Frontal cortex (tissue), 4 donors: ENCODE data around the gene CSNK2B. TPM values are rescaled to one million over a fixed set of nuclear protein-coding genes. Genes with fewer than 3 reads are reported as not detected.

Experiments
- DNase-seq, 2 donors: peaks; one replicate each; pipeline ENCODE4 v3.0.0; 2012; ENCODE audit warnings: low spot score in 2 of 2
- FAIRE-seq: peaks from 2 replicates; lab custom pipeline; 2012; peaks lifted over from hg19 to GRCh38; lab: Jason Lieb, UNC
- total RNA-seq: library from RNA; depleted of rRNA; stranded (reverse); fragments of >200 nt; gene quantifications from one replicate; pipeline ENCODE4 v1.2.3, GENCODE V29; 2014
- donor health status: control.
- donor health status: control.
- donor health status: control.

CSNK2B gene
- total RNA-seq, 1 donor from 2014 or later = 66.0 TPM

- FAIRE-seq = no peak
- DNase-seq = no peak
Measured at GRCh38 chr6:31686483-31686882, 20.6 kb downstream of the CSNK2B start.

- DNase-seq (no peak), FAIRE-seq (no peak)
Measured at GRCh38 chr6:31687321-31687720, 21.4 kb downstream of the CSNK2B start.

- DNase-seq (no peak), FAIRE-seq (no peak)
Measured at GRCh38 chr6:31687860-31688693, 22.2 kb downstream of the CSNK2B start.

GRCh38 chr6:31689249-31690110 lies 23.6 kb downstream of the CSNK2B start:
- DNase-seq (no peak), FAIRE-seq (no peak)

GRCh38 chr6:31690231-31691077 lies 24.6 kb downstream of the CSNK2B start:
- no peak for DNase-seq
- no peak for FAIRE-seq

- no peak for FAIRE-seq
- DNase-seq = no peak
Measured at GRCh38 chr6:31691078-31691463, 25.2 kb downstream of the CSNK2B start.

GRCh38 chr6:31691564-31692108 lies 25.8 kb downstream of the CSNK2B start:
- FAIRE-seq = no peak

GRCh38 chr6:31692353-31692752 lies 26.5 kb downstream of the CSNK2B start:
- no peak for FAIRE-seq

More at GRCh38 chr6:31691564-31692108, 25.8 kb downstream of the CSNK2B start:
- no peak for DNase-seq

GRCh38 chr6:31692886-31693285 lies 27.0 kb downstream of the CSNK2B start:
- no peak for FAIRE-seq
- no peak for DNase-seq

More at GRCh38 chr6:31692353-31692752, 26.5 kb downstream of the CSNK2B start:
- no peak for DNase-seq

- FAIRE-seq (no peak), DNase-seq (no peak)
Measured at GRCh38 chr6:31693535-31693934, 27.7 kb downstream of the CSNK2B start.

- FAIRE-seq = no peak
- DNase-seq = no peak
Measured at GRCh38 chr6:31697555-31697954, 31.7 kb downstream of the CSNK2B start.

- FAIRE-seq = no peak
- DNase-seq = no peak
Measured at GRCh38 chr6:31700740-31701401, 35.0 kb downstream of the CSNK2B start.

- FAIRE-seq = no peak
- DNase-seq = no peak
Measured at GRCh38 chr6:31701666-31702404, 36.0 kb downstream of the CSNK2B start.

- FAIRE-seq (no peak), DNase-seq (peak in 1 of 2 donors; percentile 55)
Measured at GRCh38 chr6:31702405-31702818, 36.5 kb downstream of the CSNK2B start.

- DNase-seq (peak; percentile 92 to 99), FAIRE-seq (no peak)
Measured at GRCh38 chr6:31702819-31703716, 37.2 kb downstream of the CSNK2B start, which contains the start of gene ABHD16A. Gene ABHD16A, minus strand, starts transcription at chr6:31703324. Its CDS starts 43 bp downstream, at chr6:31703281.

GRCh38 chr6:31705931-31706330 lies 40.1 kb downstream of the CSNK2B start:
- no peak for DNase-seq
- FAIRE-seq = no peak

- no peak for FAIRE-seq
- DNase-seq = no peak
Measured at GRCh38 chr6:31706599-31706998, 40.7 kb downstream of the CSNK2B start, which contains the start of gene LY6G6F. Gene LY6G6F, plus strand, starts transcription at chr6:31706866. Its CDS starts 41 bp downstream, at chr6:31706907.
